Mesendoderm (in vitro differentiated cells): Measurements from ENCODE around the gene FREY1.

Experiments used
- DNase-seq: peaks from one replicate; pipeline ENCODE4 v3.0.0; 2013
- H2AK5ac ChIP-seq: 2 replicates; pipeline ENCODE4 v1.6.1; 2013; ENCODE audit warnings: low read length, inconsistent platforms
- H2BK120ac ChIP-seq: 2 replicates; pipeline ENCODE4 v1.6.1; 2013; ENCODE audit warnings: low read depth, mild to moderate bottlenecking, low read length, moderate library complexity, mixed read lengths
- H2BK15ac ChIP-seq: replicated peaks from 2 replicates; pipeline ENCODE4 v1.6.1; 2013; ENCODE audit warnings: low read depth, mild to moderate bottlenecking, moderate library complexity
- H2BK5ac ChIP-seq: 2 replicates; pipeline ENCODE4 v1.6.1; 2013; ENCODE audit warnings: low read length, inconsistent platforms
- H3K18ac ChIP-seq: 2 replicates; pipeline ENCODE4 v1.6.1; 2013; ENCODE audit warnings: mild to moderate bottlenecking, low read length, mixed read lengths
- H3K23ac ChIP-seq: one replicate; pipeline ENCODE4 v1.6.1; 2013; ENCODE audit warnings: low read length
- H3K27ac ChIP-seq: 2 replicates; pipeline ENCODE4 v1.5.1; 2013; ENCODE audit warnings: low read depth, mild to moderate bottlenecking, inconsistent platforms, low read length, moderate library complexity
- H3K27me3 ChIP-seq: 2 replicates; pipeline ENCODE4 v1.6.1; 2013; ENCODE audit warnings: low read length, control low read depth, mild to moderate bottlenecking, inconsistent platforms; ENCODE audit not compliant: insufficient read depth, poor library complexity
- H3K36me3 ChIP-seq: 2 replicates; pipeline ENCODE4 v1.6.1; 2013; ENCODE audit warnings: low read length, inconsistent platforms; ENCODE audit not compliant: control insufficient read depth, insufficient read depth
- H3K4ac ChIP-seq: one replicate; pipeline ENCODE4 v1.6.1; 2013; ENCODE audit warnings: low read depth, mild to moderate bottlenecking, low read length, moderate library complexity
- H3K4me1 ChIP-seq: 2 replicates; pipeline ENCODE4 v1.6.1; 2013; ENCODE audit warnings: low read depth, low read length, inconsistent platforms; ENCODE audit not compliant: control insufficient read depth
- H3K4me2 ChIP-seq: 2 replicates; pipeline ENCODE4 v1.6.1; 2013; ENCODE audit warnings: low read length
- H3K4me3 ChIP-seq: 2 replicates; pipeline ENCODE4 v1.5.1; 2013; ENCODE audit warnings: mild to moderate bottlenecking, low read length
- H3K56ac ChIP-seq: one replicate; pipeline ENCODE4 v1.6.1; 2013; ENCODE audit warnings: low read length
- H3K79me1 ChIP-seq: 2 replicates; pipeline ENCODE4 v1.6.1; 2013; ENCODE audit warnings: low read length, inconsistent platforms
- H3K79me2 ChIP-seq: 2 replicates; pipeline ENCODE4 v1.6.1; 2013; ENCODE audit warnings: mild to moderate bottlenecking, low read length; ENCODE audit not compliant: control insufficient read depth, insufficient read depth
- H3K9ac ChIP-seq: 2 replicates; pipeline ENCODE4 v1.6.1; 2013; ENCODE audit warnings: low read length, inconsistent platforms
- H4K5ac ChIP-seq: one replicate; pipeline ENCODE4 v1.6.1; 2013; ENCODE audit warnings: low read length
- H4K8ac ChIP-seq: one replicate; pipeline ENCODE4 v1.6.1; 2013; ENCODE audit warnings: low read depth, mild to moderate bottlenecking, control low read depth, low read length, moderate library complexity
- WGBS: extraction: QIAGEN DNeasy Blood & Tissue Kit; methylation state at CpG from one replicate; pipeline ENCODE4 v1.1.7; 2013; ENCODE audit warnings: low lambda C conversion rate, missing lambda C conversion rate; ENCODE audit not compliant: insufficient coverage; ENCODE audit errors: extremely low coverage; 5-methylcytosine and 5-hydroxymethylcytosine counted together

Gene FREY1

GRCh38 chr11:45942381-45942780, 35.3 kb upstream of the FREY1 start:
- whole genome bisulfite sequencing = no CpG with 5 or more reads among the region's 4 CpGs
- Histone ChIP-seq H3K4me2 (no peak overlapping the region), H3K79me2 (no peaks in the 10 kb centered on the region), H3K18ac (no peak overlapping the region), H3K4me1 (no peaks in the 10 kb centered on the region), H2BK5ac (no peak overlapping the region), H3K4me3 (no peak overlapping the region), H3K9ac (no peak overlapping the region), H4K8ac (no peak overlapping the region), H3K56ac (no peak overlapping the region), H3K4ac (no peak overlapping the region), H3K36me3 (no peaks in the 10 kb centered on the region), H2AK5ac (no peak overlapping the region), H2BK120ac (no peak overlapping the region), H3K27me3 (no peaks in the 10 kb centered on the region), H3K79me1 (no peaks in the 10 kb centered on the region), H2BK15ac (no peak overlapping the region), H3K23ac (no peak overlapping the region), H4K5ac (no peak overlapping the region), H3K27ac (no peak overlapping the region)
- no peak for DNase-seq

DNA sequence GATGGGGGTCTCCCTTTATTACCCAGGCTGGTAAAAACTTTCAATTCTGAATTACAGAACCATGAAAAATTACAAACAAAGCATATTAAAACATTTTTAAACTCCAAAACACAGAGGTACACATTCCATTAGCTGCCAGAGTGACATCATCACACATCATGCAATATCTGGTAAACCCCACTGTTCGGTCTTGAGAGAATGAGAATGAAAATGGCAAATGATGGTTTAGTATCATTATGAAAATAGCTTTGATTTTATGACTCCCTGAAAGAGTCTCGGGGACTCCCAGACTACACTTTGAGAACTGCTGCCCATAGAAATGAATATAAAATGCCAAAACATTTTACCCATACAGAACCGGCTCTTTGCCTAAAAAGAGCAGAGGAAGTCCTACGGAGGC, 34.2 kb upstream of the FREY1 start:
- H3K18ac ChIP-seq = no peak overlapping the region
- H3K36me3 ChIP-seq = no peaks in the 10 kb centered on the region
- WGBS = no CpG with 5 or more reads among the region's 4 CpGs
- H3K79me2 ChIP-seq = no peaks in the 10 kb centered on the region
- no peak overlapping the region for H3K27ac ChIP-seq
- no peak overlapping the region for H2BK5ac ChIP-seq
- H2BK120ac ChIP-seq = no peak overlapping the region
- no peak overlapping the region for H3K9ac ChIP-seq
- no peak overlapping the region for H4K5ac ChIP-seq
- no peaks in the 10 kb centered on the region for H3K4me1 ChIP-seq
- no peak overlapping the region for H3K4me3 ChIP-seq
- H3K79me1 ChIP-seq = no peaks in the 10 kb centered on the region
- no peak overlapping the region for H3K23ac ChIP-seq
- no peak overlapping the region for H3K56ac ChIP-seq
- H4K8ac ChIP-seq = no peak overlapping the region
- H3K4me2 ChIP-seq = no peak overlapping the region
- no peak overlapping the region for H2AK5ac ChIP-seq
- no peak overlapping the region for H2BK15ac ChIP-seq
- H3K27me3 ChIP-seq = no peaks in the 10 kb centered on the region
- no peak for DNase-seq
- no peak overlapping the region for H3K4ac ChIP-seq

DNA sequence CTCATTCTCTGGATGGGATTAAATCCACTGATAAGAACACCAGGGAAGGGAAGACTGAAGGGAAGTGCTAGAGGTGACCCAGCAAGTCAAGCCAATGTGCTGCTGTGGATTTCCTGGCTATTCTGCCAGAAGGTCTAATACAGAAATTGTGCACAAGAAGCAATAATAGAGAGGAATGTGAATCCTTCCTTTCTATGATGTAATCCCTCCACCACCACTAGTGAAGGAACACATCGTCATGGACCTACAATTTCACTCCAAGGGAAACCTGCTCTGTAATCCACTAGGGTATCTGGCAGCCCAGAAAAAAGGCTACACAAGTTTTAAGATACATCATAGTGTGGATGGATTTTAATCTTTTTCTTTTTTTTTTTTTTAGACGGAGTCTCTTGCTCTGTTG, 32.8 kb upstream of the FREY1 start:
- no peak overlapping the region for H2AK5ac ChIP-seq
- H3K4ac ChIP-seq = no peak overlapping the region
- WGBS = no CpG with 5 or more reads among the region's 2 CpGs
- no peak overlapping the region for H2BK120ac ChIP-seq
- DNase-seq = no peak
- H3K27me3 ChIP-seq = no peaks in the 10 kb centered on the region
- H3K4me1 ChIP-seq = no peaks in the 10 kb centered on the region
- H3K9ac ChIP-seq = no peak overlapping the region
- no peak overlapping the region for H2BK5ac ChIP-seq
- no peaks in the 10 kb centered on the region for H3K79me1 ChIP-seq
- no peak overlapping the region for H3K23ac ChIP-seq
- no peaks in the 10 kb centered on the region for H3K36me3 ChIP-seq
- H3K27ac ChIP-seq = no peak overlapping the region
- H3K4me3 ChIP-seq = no peak overlapping the region
- no peak overlapping the region for H3K18ac ChIP-seq
- no peak overlapping the region for H4K5ac ChIP-seq
- H3K79me2 ChIP-seq = no peaks in the 10 kb centered on the region
- no peak overlapping the region for H4K8ac ChIP-seq
- H3K56ac ChIP-seq = no peak overlapping the region
- no peak overlapping the region for H3K4me2 ChIP-seq
- no peak overlapping the region for H2BK15ac ChIP-seq

DNA sequence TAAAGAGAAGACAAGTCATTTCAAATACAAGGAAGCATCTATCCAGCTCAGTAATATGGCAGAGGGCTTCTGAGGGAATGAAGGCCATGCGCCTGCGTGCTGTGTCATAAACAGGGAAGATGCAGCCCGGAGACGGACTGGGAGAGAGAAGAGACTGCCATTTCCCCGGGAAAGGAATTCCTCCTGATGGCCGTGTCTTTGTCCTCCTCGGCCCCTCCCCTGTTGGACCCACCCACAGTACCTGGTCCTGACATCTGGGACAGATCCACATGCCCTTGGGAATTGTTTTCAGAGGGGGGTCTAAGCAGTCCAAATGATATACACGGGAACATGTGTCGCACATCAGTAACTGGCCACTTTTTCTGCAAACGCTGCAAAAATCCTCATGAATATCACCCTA, 30.8 kb upstream of the FREY1 start:
- Histone ChIP-seq H2BK15ac (no peak overlapping the region), H3K56ac (no peak overlapping the region), H3K79me2 (no peaks in the 10 kb centered on the region), H3K27me3 (no peaks in the 10 kb centered on the region), H3K79me1 (no peaks in the 10 kb centered on the region), H2BK120ac (no peak overlapping the region), H3K4ac (no peak overlapping the region), H3K4me2 (no peak overlapping the region), H3K36me3 (no peaks in the 10 kb centered on the region), H3K9ac (no peak overlapping the region), H2AK5ac (no peak overlapping the region), H3K4me3 (no peak overlapping the region), H2BK5ac (no peak overlapping the region), H3K18ac (no peak overlapping the region), H3K4me1 (no peaks in the 10 kb centered on the region), H3K27ac (no peak overlapping the region), H3K23ac (no peak overlapping the region), H4K5ac (no peak overlapping the region), H4K8ac (no peak overlapping the region)
- no peak for DNase-seq
- no CpG with 5 or more reads among the region's 10 CpGs for WGBS

- Histone ChIP-seq H2AK5ac (no peak overlapping the region), H3K18ac (no peak overlapping the region), H3K79me1 (no peaks in the 10 kb centered on the region), H2BK15ac (no peak overlapping the region), H3K4me2 (no peak overlapping the region), H3K79me2 (no peaks in the 10 kb centered on the region), H4K5ac (no peak overlapping the region), H3K23ac (no peak overlapping the region), H3K56ac (no peak overlapping the region), H3K4me1 (no peaks in the 10 kb centered on the region), H3K36me3 (no peaks in the 10 kb centered on the region), H3K27me3 (no peaks in the 10 kb centered on the region), H4K8ac (no peak overlapping the region), H3K4me3 (no peak overlapping the region), H2BK120ac (no peak overlapping the region), H2BK5ac (no peak overlapping the region), H3K4ac (no peak overlapping the region), H3K9ac (no peak overlapping the region), H3K27ac (no peak overlapping the region)
- DNase-seq = peak; percentile 33
- WGBS = no CpG with 5 or more reads among the region's 4 CpGs
Measured at GRCh38 chr11:45936511-45937054, 29.5 kb upstream of the FREY1 start.

GRCh38 chr11:45935349-45936064, 28.4 kb upstream of the FREY1 start:
- H3K27me3 ChIP-seq = no peaks in the 10 kb centered on the region
- no peak overlapping the region for H2BK120ac ChIP-seq
- no peak overlapping the region for H3K4ac ChIP-seq
- H4K8ac ChIP-seq = no peak overlapping the region
- WGBS = no CpG with 5 or more reads among the region's 8 CpGs
- no peak overlapping the region for H3K18ac ChIP-seq
- no peaks in the 10 kb centered on the region for H3K79me1 ChIP-seq
- no peak overlapping the region for H2BK5ac ChIP-seq
- no peak overlapping the region for H2AK5ac ChIP-seq
- H3K4me2 ChIP-seq = no peak overlapping the region
- H3K4me3 ChIP-seq = no peak overlapping the region
- H4K5ac ChIP-seq = no peak overlapping the region
- no peak overlapping the region for H2BK15ac ChIP-seq
- no peak overlapping the region for H3K23ac ChIP-seq
- H3K4me1 ChIP-seq = no peaks in the 10 kb centered on the region
- H3K27ac ChIP-seq = no peak overlapping the region
- DNase-seq = no peak
- no peak overlapping the region for H3K56ac ChIP-seq
- no peaks in the 10 kb centered on the region for H3K36me3 ChIP-seq
- H3K9ac ChIP-seq = no peak overlapping the region
- H3K79me2 ChIP-seq = no peaks in the 10 kb centered on the region
